A673 (cell line): ENCODE results near the gene QKI.

Source experiments
- EZH2 ChIP-seq: fragments of 200-600 bp; sonication (generic); IDR thresholded peaks from 2 replicates; pipeline ENCODE4 v1.6.1; 2017; ENCODE audit warnings: borderline replicate concordance, low read depth, mild to moderate bottlenecking, mixed read lengths, antibody characterized with exemption, low read length; ENCODE audit not compliant: poor library complexity, severe bottlenecking
- TF ChIP-seq, protein P1 (sequence below): fragments of 300-800, 200-600 bp; sonication (generic); conservative IDR thresholded peaks from 2 replicates; pipeline ENCODE4 v1.5.1; 2017; ENCODE audit warnings: low read depth, mild to moderate bottlenecking, antibody characterized with exemption, low read length, moderate library complexity, mixed read lengths

- TF ChIP-seq, protein P1, sequence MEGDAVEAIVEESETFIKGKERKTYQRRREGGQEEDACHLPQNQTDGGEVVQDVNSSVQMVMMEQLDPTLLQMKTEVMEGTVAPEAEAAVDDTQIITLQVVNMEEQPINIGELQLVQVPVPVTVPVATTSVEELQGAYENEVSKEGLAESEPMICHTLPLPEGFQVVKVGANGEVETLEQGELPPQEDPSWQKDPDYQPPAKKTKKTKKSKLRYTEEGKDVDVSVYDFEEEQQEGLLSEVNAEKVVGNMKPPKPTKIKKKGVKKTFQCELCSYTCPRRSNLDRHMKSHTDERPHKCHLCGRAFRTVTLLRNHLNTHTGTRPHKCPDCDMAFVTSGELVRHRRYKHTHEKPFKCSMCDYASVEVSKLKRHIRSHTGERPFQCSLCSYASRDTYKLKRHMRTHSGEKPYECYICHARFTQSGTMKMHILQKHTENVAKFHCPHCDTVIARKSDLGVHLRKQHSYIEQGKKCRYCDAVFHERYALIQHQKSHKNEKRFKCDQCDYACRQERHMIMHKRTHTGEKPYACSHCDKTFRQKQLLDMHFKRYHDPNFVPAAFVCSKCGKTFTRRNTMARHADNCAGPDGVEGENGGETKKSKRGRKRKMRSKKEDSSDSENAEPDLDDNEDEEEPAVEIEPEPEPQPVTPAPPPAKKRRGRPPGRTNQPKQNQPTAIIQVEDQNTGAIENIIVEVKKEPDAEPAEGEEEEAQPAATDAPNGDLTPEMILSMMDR = no peak
- no peak for TF ChIP-seq EZH2
Observed at GRCh38 chr6:163504984-163505640, 90.6 kb downstream of the QKI start.
